ENCODE data around the gene COL27A1.

Gene COL27A1

DNA sequence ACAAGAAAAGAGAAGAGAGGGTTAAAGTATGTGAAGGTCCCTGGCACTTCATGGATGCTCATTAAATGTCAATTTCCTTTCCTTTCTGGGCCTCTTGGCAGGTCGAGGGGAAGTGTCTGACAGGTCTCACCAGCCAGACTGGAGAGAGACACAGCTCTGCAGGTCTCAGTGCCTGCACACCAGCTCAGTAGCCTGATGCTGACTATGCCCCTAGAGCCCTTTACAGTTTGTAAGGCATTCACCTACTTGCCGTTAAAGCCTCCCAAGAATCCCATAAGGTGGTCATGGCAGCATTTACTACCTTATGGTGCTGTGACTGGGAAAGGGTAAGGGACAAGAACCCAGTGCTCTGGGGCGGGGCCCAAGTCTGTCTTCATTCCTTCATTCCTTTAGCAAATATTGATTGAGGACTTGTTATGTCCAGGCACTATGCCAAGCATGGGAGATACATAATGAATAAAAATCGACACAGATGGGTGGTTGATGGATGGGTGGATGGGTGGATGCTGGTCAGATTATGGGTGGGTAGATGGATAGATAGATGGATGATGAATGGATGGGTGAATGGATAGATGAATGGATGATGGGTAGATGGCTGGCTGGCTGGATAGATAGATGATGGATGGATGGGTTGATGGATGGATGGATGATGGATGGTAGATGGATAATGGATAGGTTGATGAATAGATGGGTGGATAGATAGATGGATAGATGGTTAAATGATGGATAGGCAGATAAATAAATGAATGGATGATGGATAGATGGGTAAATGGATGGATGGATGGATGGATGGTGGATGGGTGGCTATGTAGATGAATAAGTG lies 34.9 kb upstream of the COL27A1 start:
- no peak for TF ChIP-seq SIN3A (IDR thresholded peaks at IDR 0.05; ENCODE audit: borderline replicate concordance, insufficient read depth, low read length)
- no peak for TF ChIP-seq TAF1 (IDR thresholded peaks at IDR 0.05; ENCODE audit: borderline replicate concordance, insufficient read depth, low read length)
- TF ChIP-seq FOXP2 (optimal IDR thresholded peaks at IDR 0.05; ENCODE audit: borderline replicate concordance, extremely low read depth, extremely low read length, insufficient read depth) = no peak
- TF ChIP-seq, protein P1, sequence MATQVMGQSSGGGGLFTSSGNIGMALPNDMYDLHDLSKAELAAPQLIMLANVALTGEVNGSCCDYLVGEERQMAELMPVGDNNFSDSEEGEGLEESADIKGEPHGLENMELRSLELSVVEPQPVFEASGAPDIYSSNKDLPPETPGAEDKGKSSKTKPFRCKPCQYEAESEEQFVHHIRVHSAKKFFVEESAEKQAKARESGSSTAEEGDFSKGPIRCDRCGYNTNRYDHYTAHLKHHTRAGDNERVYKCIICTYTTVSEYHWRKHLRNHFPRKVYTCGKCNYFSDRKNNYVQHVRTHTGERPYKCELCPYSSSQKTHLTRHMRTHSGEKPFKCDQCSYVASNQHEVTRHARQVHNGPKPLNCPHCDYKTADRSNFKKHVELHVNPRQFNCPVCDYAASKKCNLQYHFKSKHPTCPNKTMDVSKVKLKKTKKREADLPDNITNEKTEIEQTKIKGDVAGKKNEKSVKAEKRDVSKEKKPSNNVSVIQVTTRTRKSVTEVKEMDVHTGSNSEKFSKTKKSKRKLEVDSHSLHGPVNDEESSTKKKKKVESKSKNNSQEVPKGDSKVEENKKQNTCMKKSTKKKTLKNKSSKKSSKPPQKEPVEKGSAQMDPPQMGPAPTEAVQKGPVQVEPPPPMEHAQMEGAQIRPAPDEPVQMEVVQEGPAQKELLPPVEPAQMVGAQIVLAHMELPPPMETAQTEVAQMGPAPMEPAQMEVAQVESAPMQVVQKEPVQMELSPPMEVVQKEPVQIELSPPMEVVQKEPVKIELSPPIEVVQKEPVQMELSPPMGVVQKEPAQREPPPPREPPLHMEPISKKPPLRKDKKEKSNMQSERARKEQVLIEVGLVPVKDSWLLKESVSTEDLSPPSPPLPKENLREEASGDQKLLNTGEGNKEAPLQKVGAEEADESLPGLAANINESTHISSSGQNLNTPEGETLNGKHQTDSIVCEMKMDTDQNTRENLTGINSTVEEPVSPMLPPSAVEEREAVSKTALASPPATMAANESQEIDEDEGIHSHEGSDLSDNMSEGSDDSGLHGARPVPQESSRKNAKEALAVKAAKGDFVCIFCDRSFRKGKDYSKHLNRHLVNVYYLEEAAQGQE (IDR thresholded peaks at IDR 0.05; ENCODE audit: insufficient read depth in 1 of 2, low read depth in 2 of 2, low read length in 2 of 2) = no peak
- no peak for TF ChIP-seq POLR2AphosphoS5 (IDR thresholded peaks at IDR 0.05; ENCODE audit: low read depth, low read length)

DNA sequence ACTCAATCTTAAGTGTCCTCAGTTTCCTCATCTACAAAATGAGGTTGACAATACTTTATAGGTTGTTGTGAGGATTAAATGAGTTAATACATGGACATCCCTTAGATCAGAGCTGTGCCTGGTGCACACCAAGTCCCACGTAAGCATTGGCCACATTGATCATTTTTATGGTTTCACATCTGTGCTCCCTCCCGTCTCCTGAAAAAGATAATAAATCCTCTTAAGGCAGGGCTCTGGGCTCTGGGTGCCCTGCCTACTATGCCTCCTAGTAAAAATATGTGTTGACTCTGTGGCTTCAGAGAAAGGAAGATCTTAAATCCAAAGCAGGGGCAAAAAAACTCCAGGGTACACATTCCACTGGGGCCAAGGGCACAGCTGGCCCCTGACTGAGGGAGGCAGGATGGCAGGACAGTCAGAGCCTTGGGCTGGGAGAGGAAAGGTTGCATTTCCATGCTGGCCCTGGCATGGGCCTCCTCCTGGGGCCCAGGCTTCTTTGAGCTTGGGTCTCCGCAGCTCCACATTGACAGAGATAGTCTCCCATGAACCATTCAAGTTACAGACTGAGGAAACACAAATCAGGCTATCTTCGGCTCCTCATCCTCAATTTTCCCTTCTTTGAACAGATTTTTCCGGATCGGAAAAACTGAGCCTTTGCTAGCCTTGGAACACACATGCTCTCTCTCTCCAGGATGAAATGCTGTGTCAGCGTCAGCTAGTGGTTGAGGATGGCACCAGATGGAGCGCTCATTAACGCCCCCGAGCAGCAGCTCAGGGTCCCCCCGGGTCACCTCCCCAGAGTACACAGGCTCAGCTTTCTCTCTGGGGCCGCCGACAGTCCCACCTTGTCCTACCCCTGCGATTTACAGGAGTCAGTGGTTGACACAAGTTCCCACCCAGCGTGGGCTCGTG lies 33.9 kb upstream of the COL27A1 start:
- TF ChIP-seq POLR2AphosphoS5 (IDR thresholded peaks at IDR 0.05; ENCODE audit: low read depth, low read length) (no peak), SIN3A (IDR thresholded peaks at IDR 0.05; ENCODE audit: borderline replicate concordance, insufficient read depth, low read length) (no peak), TAF1 (IDR thresholded peaks at IDR 0.05; ENCODE audit: borderline replicate concordance, insufficient read depth, low read length) (no peak), FOXP2 (optimal IDR thresholded peaks at IDR 0.05; ENCODE audit: borderline replicate concordance, extremely low read depth, extremely low read length, insufficient read depth) (no peak)
- TF ChIP-seq, protein P1 (IDR thresholded peaks at IDR 0.05; ENCODE audit: insufficient read depth in 1 of 2, low read depth in 2 of 2, low read length in 2 of 2) = no peak

DNA sequence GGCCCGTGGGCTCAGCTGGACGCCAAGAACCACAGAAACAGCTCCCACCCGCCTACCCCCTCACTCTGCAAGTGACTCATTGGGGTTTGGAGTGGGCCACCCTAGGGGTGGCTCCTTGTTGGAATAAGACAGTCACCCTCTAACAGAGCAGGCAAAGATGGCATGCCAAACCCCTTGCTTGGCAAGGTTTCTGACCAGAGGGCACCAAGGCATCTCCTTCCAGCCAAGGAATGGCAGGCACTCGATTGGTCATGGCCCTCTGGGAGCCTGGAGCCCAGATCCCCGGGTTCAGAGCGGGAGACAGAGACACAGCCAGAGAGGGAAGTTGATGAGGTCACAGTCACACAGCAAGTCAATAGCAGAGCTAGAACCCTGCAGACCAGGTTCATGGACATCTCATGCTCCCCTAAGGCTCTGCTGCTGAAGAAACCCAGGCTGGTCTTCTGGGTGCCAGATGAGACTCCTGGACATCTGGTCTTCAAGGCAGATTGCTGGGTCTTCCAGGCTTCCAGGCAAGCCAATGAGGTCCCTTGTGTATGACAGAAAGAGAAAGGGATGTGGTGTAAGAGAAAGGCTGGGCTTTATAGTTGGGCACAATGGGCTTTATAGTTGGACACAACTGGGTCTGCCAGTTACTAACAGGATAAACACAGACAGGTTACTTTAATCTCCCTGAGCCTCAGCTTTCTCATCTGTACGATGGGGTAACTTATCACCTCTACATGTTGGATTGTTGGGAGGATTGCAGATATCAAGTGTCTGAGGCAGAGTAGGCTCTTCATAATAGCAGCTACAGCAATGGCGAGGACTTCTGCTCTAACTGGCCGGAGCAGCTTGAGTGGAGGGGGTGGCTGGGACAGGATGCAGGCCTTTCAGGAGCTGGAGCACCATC lies 33.0 kb upstream of the COL27A1 start:
- TF ChIP-seq SIN3A (IDR thresholded peaks at IDR 0.05; ENCODE audit: borderline replicate concordance, insufficient read depth, low read length) (no peak), POLR2AphosphoS5 (IDR thresholded peaks at IDR 0.05; ENCODE audit: low read depth, low read length) (no peak), TAF1 (IDR thresholded peaks at IDR 0.05; ENCODE audit: borderline replicate concordance, insufficient read depth, low read length) (no peak), FOXP2 (optimal IDR thresholded peaks at IDR 0.05; ENCODE audit: borderline replicate concordance, extremely low read depth, extremely low read length, insufficient read depth) (no peak)
- TF ChIP-seq, protein P1 (IDR thresholded peaks at IDR 0.05; ENCODE audit: insufficient read depth in 1 of 2, low read depth in 2 of 2, low read length in 2 of 2) = no peak

DNA sequence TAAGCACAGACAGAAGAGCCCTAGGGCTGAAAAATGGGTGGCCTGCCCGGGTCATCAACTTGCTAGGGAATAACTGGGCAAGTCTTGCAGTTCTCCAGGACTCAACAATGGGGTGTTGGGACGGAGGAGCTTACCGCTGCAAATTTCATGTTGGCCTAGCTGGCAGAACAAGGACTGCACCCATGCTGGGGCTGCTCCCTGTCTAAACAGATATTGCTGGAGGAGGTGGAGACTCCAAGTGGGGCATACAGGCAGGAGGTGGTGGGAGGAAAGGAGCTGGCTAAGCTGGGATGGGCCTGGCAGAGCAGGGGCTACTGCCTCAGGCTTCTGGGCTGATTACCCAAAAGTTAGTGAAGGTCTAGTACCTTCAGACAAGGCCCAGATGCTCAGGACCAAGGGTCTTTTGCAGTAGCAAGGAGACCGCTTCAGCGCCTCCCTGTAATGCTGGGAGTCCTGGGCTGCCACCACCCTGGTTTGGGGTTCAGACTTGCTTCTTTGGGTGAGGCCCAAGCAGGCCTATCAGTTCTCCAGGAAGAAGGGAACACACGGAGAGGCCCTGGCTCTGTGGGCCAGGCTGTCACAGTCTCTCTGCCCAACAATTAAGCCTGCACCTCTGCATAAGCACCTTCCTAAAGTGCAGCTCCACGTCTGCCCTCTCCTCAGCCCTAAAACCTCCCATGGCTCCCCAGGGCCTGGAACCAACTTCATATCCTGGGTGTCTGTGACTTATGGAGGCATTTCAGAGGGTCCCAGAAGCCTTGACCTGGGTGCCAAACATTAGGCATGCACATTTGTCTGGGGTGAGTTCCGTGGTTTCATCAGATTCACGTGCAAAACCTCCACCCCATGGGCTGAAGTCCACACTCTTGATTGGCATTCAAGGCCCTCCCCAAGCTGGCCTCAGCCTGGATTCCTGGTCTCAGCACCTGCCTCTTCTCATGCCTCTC lies 32.0 kb upstream of the COL27A1 start:
- TF ChIP-seq POLR2AphosphoS5 (IDR thresholded peaks at IDR 0.05; ENCODE audit: low read depth, low read length) (no peak), FOXP2 (optimal IDR thresholded peaks at IDR 0.05; ENCODE audit: borderline replicate concordance, extremely low read depth, extremely low read length, insufficient read depth) (no peak), SIN3A (IDR thresholded peaks at IDR 0.05; ENCODE audit: borderline replicate concordance, insufficient read depth, low read length) (no peak), TAF1 (IDR thresholded peaks at IDR 0.05; ENCODE audit: borderline replicate concordance, insufficient read depth, low read length) (no peak)
- TF ChIP-seq, protein P1 (IDR thresholded peaks at IDR 0.05; ENCODE audit: insufficient read depth in 1 of 2, low read depth in 2 of 2, low read length in 2 of 2) = no peak
